Activated CD8-positive, alpha-beta T cell treated with anti-CD3 and anti-CD28 coated beads for 36 hours (primary cell): ENCODE data around the gene STK31. TPM values are rescaled to one million over a fixed set of nuclear protein-coding genes. Genes with fewer than 3 reads are reported as not detected.

Source experiments
- ATAC-seq: fragments of 200-7000 bp; cut with Tn5 transposase; one replicate; pipeline ENCODE4 v1.10.0; 2021; ENCODE audit warnings: mild to moderate bottlenecking, moderate library complexity
- CTCF ChIA-PET: fragments of 350-600 bp; sonication (Branson Sonifier 250); formaldehyde crosslinking; loops from one replicate; lab custom pipeline; 2021; ENCODE audit warnings: antibody characterized with exemption; lab: Charles Lee
- POLR2A ChIA-PET: fragments of 350-600 bp; sonication (Branson Sonifier 250); formaldehyde crosslinking; loops from one replicate; lab custom pipeline; 2021; ENCODE audit warnings: antibody characterized with exemption; lab: Charles Lee
- DNase-seq: peaks from one replicate; pipeline ENCODE4 v3.0.0-alpha.2; 2020
- H3K27ac Mint-ChIP-seq: one replicate; pipeline ENCODE4 v1.8.0; 2021; ENCODE audit warnings: mild to moderate bottlenecking, mixed read lengths
- H3K27me3 Mint-ChIP-seq: one replicate; pipeline ENCODE4 v1.8.0; 2021; ENCODE audit warnings: mixed read lengths
- H3K36me3 Mint-ChIP-seq: one replicate; pipeline ENCODE4 v1.8.0; 2021; ENCODE audit warnings: low read depth, mixed read lengths
- H3K4me1 Mint-ChIP-seq: one replicate; pipeline ENCODE4 v1.8.0; 2021; ENCODE audit warnings: low read depth, mixed read lengths
- H3K4me3 Mint-ChIP-seq: one replicate; pipeline ENCODE4 v1.8.0; 2021; ENCODE audit warnings: mild to moderate bottlenecking, moderate library complexity, mixed read lengths
- H3K9me3 Mint-ChIP-seq: one replicate; pipeline ENCODE4 v1.8.0; 2021; ENCODE audit warnings: mixed read lengths
- intact Hi-C: fragments of 100-400 bp; cut with micrococcal nuclease; formaldehyde crosslinking; loops from one replicate; pipeline ENCODE4 v1.10.0; 2022
- total RNA-seq, 2 experiments: library from RNA; stranded (reverse); gene quantifications; one replicate each; pipeline ENCODE4 v1.2.3, GENCODE V29; 2021
- TF ChIP-seq, protein P1 (sequence below): fragments of 200-600 bp; IDR thresholded peaks from one replicate; pipeline ENCODE4 v1.8.0; 2022; ENCODE audit warnings: antibody characterized with exemption, mild to moderate bottlenecking

STK31 gene
- total RNA-seq, 2 experiments from 2014 or later, result 0.20 TPM; not detected in 1

DNA sequence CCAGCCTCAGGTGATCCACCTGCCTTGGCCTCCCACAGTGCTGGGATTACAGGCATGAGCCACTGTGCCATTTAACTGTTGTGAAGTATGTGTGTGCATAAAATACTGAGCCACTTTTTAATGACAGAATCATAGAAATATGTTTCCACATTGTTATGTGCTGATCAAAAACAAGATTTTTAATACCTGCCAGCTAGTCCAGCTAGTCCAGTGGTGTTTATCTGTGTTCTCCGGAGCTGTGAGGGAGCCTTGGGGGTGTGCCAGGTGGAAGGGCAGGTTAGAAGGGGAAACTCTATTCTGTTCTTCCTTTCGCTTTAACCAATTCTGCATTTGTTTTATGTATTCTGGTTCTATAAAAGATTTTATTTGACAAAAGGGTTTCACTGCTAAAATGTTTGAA lies 23.0 kb upstream of the STK31 start:
- TF ChIP-seq, protein P1, sequence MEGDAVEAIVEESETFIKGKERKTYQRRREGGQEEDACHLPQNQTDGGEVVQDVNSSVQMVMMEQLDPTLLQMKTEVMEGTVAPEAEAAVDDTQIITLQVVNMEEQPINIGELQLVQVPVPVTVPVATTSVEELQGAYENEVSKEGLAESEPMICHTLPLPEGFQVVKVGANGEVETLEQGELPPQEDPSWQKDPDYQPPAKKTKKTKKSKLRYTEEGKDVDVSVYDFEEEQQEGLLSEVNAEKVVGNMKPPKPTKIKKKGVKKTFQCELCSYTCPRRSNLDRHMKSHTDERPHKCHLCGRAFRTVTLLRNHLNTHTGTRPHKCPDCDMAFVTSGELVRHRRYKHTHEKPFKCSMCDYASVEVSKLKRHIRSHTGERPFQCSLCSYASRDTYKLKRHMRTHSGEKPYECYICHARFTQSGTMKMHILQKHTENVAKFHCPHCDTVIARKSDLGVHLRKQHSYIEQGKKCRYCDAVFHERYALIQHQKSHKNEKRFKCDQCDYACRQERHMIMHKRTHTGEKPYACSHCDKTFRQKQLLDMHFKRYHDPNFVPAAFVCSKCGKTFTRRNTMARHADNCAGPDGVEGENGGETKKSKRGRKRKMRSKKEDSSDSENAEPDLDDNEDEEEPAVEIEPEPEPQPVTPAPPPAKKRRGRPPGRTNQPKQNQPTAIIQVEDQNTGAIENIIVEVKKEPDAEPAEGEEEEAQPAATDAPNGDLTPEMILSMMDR, result no peak
- no peaks in the 10 kb centered on the region for H3K9me3 Mint-ChIP-seq
- intact Hi-C loops, result no loop called here
- POLR2A ChIA-PET, result no interaction called here
- no peak for ATAC-seq
- H3K4me1 Mint-ChIP-seq, result no peaks in the 10 kb centered on the region
- no peak for DNase-seq
- H3K36me3 Mint-ChIP-seq, result peaks cover 2% of the 10 kb centered on the region
- H3K27me3 Mint-ChIP-seq, result no peaks in the 10 kb centered on the region
- no peak overlapping the region for H3K4me3 Mint-ChIP-seq
- no peak overlapping the region for H3K27ac Mint-ChIP-seq
- CTCF ChIA-PET, result interaction anchor here (12.7 kb wide), 1 partner anchor 10 kb away, joined by 84 read pairs; no protein-coding TSS in a partner anchor

DNA sequence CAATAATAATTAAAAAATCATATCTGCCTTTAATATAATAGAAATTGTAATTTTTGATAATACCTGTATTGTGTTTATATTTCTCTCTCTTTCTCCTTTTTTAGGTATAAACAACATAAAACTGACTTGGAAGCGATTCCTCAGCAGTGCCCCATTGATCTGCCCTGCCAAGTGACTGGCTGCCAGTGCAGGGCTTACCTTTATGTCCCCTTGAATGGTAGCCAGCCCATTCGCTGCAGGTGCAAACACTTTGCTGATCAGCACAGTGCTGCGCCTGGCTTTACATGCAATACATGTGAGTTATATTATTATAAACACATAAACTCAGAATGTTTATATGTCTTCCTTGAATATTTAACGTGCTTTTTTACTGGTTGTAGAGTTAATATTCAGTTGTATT lies 20.9 kb upstream of the STK31 start:
- Mint-ChIP-seq H3K4me3 (no peak overlapping the region), H3K4me1 (no peaks in the 10 kb centered on the region), H3K27ac (no peak overlapping the region), H3K36me3 (peaks cover 11% of the 10 kb centered on the region), H3K27me3 (no peaks in the 10 kb centered on the region), H3K9me3 (peaks cover 2% of the 10 kb centered on the region)
- POLR2A ChIA-PET, result no interaction called here
- CTCF ChIA-PET, result interaction anchor here (1.3 to 12.7 kb wide), 2 partner anchors 8 to 142 kb away, joined by 4 to 84 read pairs; no protein-coding TSS in a partner anchor
- no peak for ATAC-seq
- TF ChIP-seq, protein P1, result no peak
- intact Hi-C loops, result no loop called here
- DNase-seq, result no peak

DNA sequence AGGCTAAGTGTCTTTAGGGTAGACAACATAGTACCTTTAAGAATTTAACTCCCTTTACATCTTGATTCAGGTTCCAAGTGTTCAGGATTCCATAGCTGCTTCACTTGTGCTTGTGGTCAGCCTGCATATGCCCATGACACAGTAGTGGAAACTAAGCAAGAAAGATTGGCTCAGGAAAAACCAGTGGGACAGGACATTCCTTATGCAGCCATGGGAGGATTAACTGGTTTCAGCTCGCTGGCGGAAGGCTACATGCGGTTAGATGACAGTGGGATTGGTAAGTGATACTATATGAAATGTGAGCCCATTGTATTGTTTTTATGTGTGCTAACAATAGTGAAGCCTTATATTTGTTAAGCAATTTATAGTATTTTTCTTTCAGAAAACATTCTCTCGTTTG lies 18.7 kb upstream of the STK31 start:
- intact Hi-C loops, result no loop called here
- H3K27ac Mint-ChIP-seq, result no peak overlapping the region
- ATAC-seq (no peak), DNase-seq (no peak)
- TF ChIP-seq, protein P1, result no peak
- no peaks in the 10 kb centered on the region for H3K4me1 Mint-ChIP-seq
- ChIA-PET CTCF (interaction anchor here (0.6 to 4.1 kb wide), 5 partner anchors 10 to 786 kb away, joined by 3 to 13 read pairs (median 3); no protein-coding TSS in a partner anchor), POLR2A (no interaction called here)
- H3K4me3 Mint-ChIP-seq, result no peak overlapping the region
- H3K27me3 Mint-ChIP-seq, result no peaks in the 10 kb centered on the region
- H3K36me3 Mint-ChIP-seq, result peaks cover 15% of the 10 kb centered on the region
- H3K9me3 Mint-ChIP-seq, result peaks cover 2% of the 10 kb centered on the region

DNA sequence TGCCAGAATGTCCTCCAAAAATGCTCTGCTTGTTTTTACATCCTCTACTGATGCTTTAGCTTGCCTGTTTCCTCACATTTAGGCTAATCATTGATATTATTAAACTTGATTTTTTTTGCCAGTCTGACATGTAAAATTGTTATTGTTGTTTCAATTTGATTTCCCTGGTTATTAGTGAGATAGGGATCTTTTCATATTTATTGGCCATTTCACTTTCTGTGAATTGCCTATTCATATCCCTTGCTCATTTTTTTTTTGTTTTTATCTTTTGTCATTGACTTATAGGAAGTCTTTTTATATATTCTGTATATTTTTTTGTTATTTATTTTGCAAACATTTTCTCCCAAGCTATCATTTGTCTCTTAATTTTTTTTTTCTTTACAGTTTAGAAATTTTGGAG lies 16.8 kb upstream of the STK31 start:
- CTCF ChIA-PET, result interaction anchor here (1.3 to 4.1 kb wide), 6 partner anchors 9 to 420 kb away, joined by 3 to 13 read pairs (median 4); partner anchors contain the start of gene FAM221A
- no peaks in the 10 kb centered on the region for H3K4me1 Mint-ChIP-seq
- intact Hi-C loops, result no loop called here
- POLR2A ChIA-PET, result no interaction called here
- H3K36me3 Mint-ChIP-seq, result peaks cover 15% of the 10 kb centered on the region
- H3K27me3 Mint-ChIP-seq, result no peaks in the 10 kb centered on the region
- no peak for ATAC-seq
- H3K27ac Mint-ChIP-seq, result no peak overlapping the region
- DNase-seq, result no peak
- H3K4me3 Mint-ChIP-seq, result no peak overlapping the region
- TF ChIP-seq, protein P1, result no peak
- peaks cover 2% of the 10 kb centered on the region for H3K9me3 Mint-ChIP-seq

DNA sequence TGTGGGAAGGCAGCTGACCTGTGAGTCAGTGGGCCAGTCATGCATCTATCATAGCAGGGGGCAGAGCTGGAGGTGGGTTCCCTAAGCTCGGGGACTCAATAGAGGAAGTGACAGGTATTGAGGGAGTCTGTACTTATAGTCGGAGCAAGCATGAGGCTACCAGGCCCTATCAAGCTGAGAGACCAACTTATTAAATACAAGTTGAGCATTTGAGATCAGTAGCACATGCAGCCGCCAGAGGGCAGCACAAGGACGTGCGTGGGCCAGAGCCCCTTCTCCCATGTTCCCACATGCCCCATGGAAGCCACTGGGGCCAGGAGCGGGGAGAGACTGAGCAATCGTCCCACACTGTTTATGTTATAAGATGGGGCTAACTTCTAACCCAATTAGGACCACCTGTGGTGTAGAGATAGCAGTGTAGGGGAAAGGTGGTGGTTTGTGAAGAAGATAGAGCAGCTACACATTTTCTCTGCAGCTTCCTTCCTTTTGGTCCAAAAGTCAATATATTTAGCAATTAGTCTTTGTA lies 13.0 kb upstream of the STK31 start:
- intact Hi-C loops, result no loop called here
- Mint-ChIP-seq H3K4me3 (no peak overlapping the region), H3K4me1 (no peaks in the 10 kb centered on the region), H3K36me3 (peaks cover 15% of the 10 kb centered on the region), H3K9me3 (peaks cover 2% of the 10 kb centered on the region), H3K27ac (no peak overlapping the region), H3K27me3 (no peaks in the 10 kb centered on the region)
- TF ChIP-seq, protein P1, result peak; percentile 63
- peak; percentile 76 for DNase-seq
- peak; percentile 45 for ATAC-seq
- CTCF ChIA-PET, result interaction anchor here (0.6 to 5.1 kb wide), 35 partner anchors 10 to 969 kb away, joined by 3 to 84 read pairs (median 3); partner anchors contain the start of genes CCDC126, FAM221A and STK31
- POLR2A ChIA-PET, result no interaction called here
